Prostate gland (tissue), 2 donors: ENCODE data around the gene TCHHL1. TPM values are rescaled to one million over a fixed set of nuclear protein-coding genes. Genes with fewer than 3 reads are reported as not detected.

Source experiments
- DNase-seq: peaks from one replicate; pipeline ENCODE4 v3.0.0-alpha.2; 2019; ENCODE audit warnings: low spot score
- H3K27ac ChIP-seq, 2 donors: fragments of 200-600 bp; sonication (generic); 2 replicates each; pipeline ENCODE4 v1.5.1; 2017 to 2019
- H3K27me3 ChIP-seq: fragments of 200-600 bp; sonication (generic); replicated peaks from 2 replicates; pipeline ENCODE4 v1.5.1; 2019; ENCODE audit not compliant: insufficient read depth
- H3K36me3 ChIP-seq, 2 donors: fragments of 200-600 bp; sonication (generic); 1 replicate in 1 of 2; 2 replicates in 1 of 2; pipeline versions ENCODE4 v1.5.1 to v1.8.1; 2017 to 2019
- H3K4me1 ChIP-seq: fragments of 200-600 bp; sonication (generic); replicated peaks from 2 replicates; pipeline ENCODE4 v1.5.1; 2019
- H3K4me3 ChIP-seq, 2 donors: fragments of 200-600 bp; sonication (generic); 2 replicates each; pipeline ENCODE4 v1.5.1; 2017 to 2019
- H3K9me3 ChIP-seq: fragments of 200-600 bp; sonication (generic); 2 replicates; pipeline ENCODE4 v1.5.1; 2017
- POLR2A ChIP-seq: fragments of 450-650 bp; IDR thresholded peaks from one replicate; pipeline ENCODE4 v1.6.1; 2016; ENCODE audit warnings: antibody characterized with exemption, mild to moderate bottlenecking
- POLR2AphosphoS5 ChIP-seq: sonication (generic); formaldehyde crosslinking; IDR thresholded peaks from one replicate; pipeline ENCODE4 v1.6.1; 2017; ENCODE audit warnings: antibody characterized with exemption
- WGBS: methylation state at CpG from one replicate; pipeline ENCODE4 v1.1.5; 2018; 5-methylcytosine and 5-hydroxymethylcytosine counted together
- intact Hi-C: fragments of 100-400 bp; cut with DNase I; formaldehyde crosslinking; loops from one replicate; pipeline ENCODE4 v1.14.2; 2022
- total RNA-seq, 2 donors: library from RNA; depleted of rRNA; stranded (reverse); fragments of >200 nt; gene quantifications; one replicate each; pipeline ENCODE4 v1.1.0, GENCODE V29; 2016
- TF ChIP-seq, protein P1 (sequence below), 4 experiments: fragments of 200-600 bp in 2 of 4; fragments of 450-650 bp in 2 of 4; sonication (generic) in 2 of 4; IDR thresholded peaks; 1 replicate in 3 of 4; 2 replicates in 1 of 4; pipeline ENCODE4 v1.5.1; 2016 to 2019; ENCODE audit warnings: antibody characterized with exemption in 4 of 4, mild to moderate bottlenecking in 2 of 4, moderate library complexity in 2 of 4

Gene TCHHL1
- total RNA-seq, 2 donors from 2014 or later, result not detected

DNA sequence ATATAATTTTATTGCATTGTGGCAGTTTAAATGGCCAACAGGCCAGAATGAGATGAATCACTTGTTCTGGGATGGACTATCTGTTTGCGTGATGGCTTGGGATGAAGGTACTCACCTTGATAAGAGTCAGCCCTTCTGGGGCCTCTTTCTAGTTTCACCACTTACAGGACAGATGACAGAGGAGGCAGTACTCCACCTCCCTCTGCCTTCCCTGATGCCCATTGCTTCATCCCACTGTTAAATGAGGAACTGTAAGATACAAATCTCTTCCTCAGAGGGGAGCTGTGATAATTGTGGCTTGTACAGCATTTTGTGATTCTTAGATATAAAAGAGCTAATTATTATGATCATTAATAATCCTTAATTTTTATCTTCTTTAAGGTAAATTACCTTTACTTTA is 30.1 kb upstream of the TCHHL1 start:
- H3K27ac ChIP-seq, result no peak overlapping the region
- H3K27me3 ChIP-seq, result peaks cover 2% of the 10 kb centered on the region
- H3K9me3 ChIP-seq, result no peaks in the 10 kb centered on the region
- H3K4me1 ChIP-seq, result no peaks in the 10 kb centered on the region
- H3K36me3 ChIP-seq, result no peaks in the 10 kb centered on the region
- TF ChIP-seq POLR2A, result no peak
- TF ChIP-seq, protein P1, sequence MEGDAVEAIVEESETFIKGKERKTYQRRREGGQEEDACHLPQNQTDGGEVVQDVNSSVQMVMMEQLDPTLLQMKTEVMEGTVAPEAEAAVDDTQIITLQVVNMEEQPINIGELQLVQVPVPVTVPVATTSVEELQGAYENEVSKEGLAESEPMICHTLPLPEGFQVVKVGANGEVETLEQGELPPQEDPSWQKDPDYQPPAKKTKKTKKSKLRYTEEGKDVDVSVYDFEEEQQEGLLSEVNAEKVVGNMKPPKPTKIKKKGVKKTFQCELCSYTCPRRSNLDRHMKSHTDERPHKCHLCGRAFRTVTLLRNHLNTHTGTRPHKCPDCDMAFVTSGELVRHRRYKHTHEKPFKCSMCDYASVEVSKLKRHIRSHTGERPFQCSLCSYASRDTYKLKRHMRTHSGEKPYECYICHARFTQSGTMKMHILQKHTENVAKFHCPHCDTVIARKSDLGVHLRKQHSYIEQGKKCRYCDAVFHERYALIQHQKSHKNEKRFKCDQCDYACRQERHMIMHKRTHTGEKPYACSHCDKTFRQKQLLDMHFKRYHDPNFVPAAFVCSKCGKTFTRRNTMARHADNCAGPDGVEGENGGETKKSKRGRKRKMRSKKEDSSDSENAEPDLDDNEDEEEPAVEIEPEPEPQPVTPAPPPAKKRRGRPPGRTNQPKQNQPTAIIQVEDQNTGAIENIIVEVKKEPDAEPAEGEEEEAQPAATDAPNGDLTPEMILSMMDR (IDR thresholded peaks at IDR 0.05), result no peak
- intact Hi-C loops, result no loop called here
- H3K4me3 ChIP-seq, result no peak overlapping the region
- WGBS, result 92% methylated on average over 1 of the region's 1 CpG
- DNase-seq, result no peak

GRCh38 chr1:152115344-152115743 is 26.5 kb upstream of the TCHHL1 start, which contains the start of gene TCHH:
TCHH (minus strand) TSS chr1:152115444; CDS start chr1:152114080, 1,364 bp downstream.
- WGBS, result 54% methylated on average over 4 of the region's 4 CpGs
- Histone ChIP-seq H3K36me3 (no peaks in the 10 kb centered on the region), H3K4me1 (peaks cover 4% of the 10 kb centered on the region), H3K27ac (no peak within 1 kb of the TSS), H3K9me3 (no peaks in the 10 kb centered on the region), H3K4me3 (no peak within 1 kb of the TSS), H3K27me3 (peaks cover 2% of the 10 kb centered on the region)
- DNase-seq, result no peak
- TF ChIP-seq, protein P1 (IDR thresholded peaks at IDR 0.05), result no peak
- no peak for TF ChIP-seq POLR2AphosphoS5
- intact Hi-C loops, result no loop called here

DNA sequence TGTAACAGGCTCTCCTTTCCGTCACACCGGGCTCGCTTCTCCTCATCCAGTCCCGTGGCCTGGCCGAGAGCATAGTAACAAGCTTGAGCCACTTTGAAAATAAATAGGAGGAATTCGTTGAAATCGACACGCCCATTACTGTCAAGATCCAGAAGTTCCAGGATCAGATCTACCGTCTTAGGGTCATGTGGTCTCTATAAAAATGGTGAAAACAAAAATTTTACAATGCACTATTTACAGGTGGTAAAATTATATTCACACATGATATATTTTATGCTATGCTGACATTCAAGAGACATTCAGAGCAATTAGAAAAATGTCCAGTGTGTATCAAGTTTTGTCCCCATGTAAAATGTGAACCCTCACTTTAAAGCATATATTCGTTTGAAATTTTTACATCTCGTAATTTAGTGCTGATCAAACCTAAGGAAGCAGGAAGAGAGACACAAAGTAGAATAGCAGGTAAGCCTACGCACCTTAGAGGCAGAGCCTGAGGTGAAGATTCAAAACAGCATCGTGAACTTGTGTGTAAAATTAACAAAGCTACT is 24.1 kb upstream of the TCHHL1 start:
- Histone ChIP-seq H3K27ac (no peak overlapping the region), H3K36me3 (no peaks in the 10 kb centered on the region), H3K4me1 (peaks cover 8% of the 10 kb centered on the region), H3K27me3 (no peaks in the 10 kb centered on the region), H3K9me3 (no peaks in the 10 kb centered on the region), H3K4me3 (no peak overlapping the region)
- no peak for TF ChIP-seq POLR2AphosphoS5
- no peak for TF ChIP-seq POLR2A
- TF ChIP-seq, protein P1 (IDR thresholded peaks at IDR 0.05), result no peak
- intact Hi-C loops, result no loop called here
- 22% methylated on average over 13 of the region's 13 CpGs for WGBS
- DNase-seq, result no peak

GRCh38 chr1:152112101-152112884 is 23.4 kb upstream of the TCHHL1 start:
- no peak for DNase-seq
- intact Hi-C loops, result no loop called here
- Histone ChIP-seq H3K27ac (no peak overlapping the region), H3K27me3 (no peaks in the 10 kb centered on the region), H3K4me3 (peak overlapping the region in 1 of 2 donors; percentile 12), H3K9me3 (no peaks in the 10 kb centered on the region), H3K4me1 (peaks cover 8% of the 10 kb centered on the region), H3K36me3 (no peaks in the 10 kb centered on the region)
- WGBS, result 2% methylated on average over 53 of the region's 53 CpGs
- TF ChIP-seq POLR2A (no peak), POLR2AphosphoS5 (no peak)
- TF ChIP-seq, protein P1 (IDR thresholded peaks at IDR 0.05), result no peak
